Right ventricle myocardium inferior (tissue), 1 donor: Measurements from ENCODE around the gene SKOR1. TPM values are rescaled to one million over a fixed set of nuclear protein-coding genes. Genes with fewer than 3 reads are reported as not detected.

Source experiments
- ATAC-seq: fragments of 200-7000 bp; cut with Tn5 transposase; one replicate; pipeline ENCODE4 v1.9.1; 2020; ENCODE audit warnings: mild to moderate bottlenecking, moderate library complexity
- DNase-seq: peaks from one replicate; pipeline ENCODE4 v3.0.0; 2021; ENCODE audit errors: missing footprints
- intact Hi-C: fragments of 100-400 bp; cut with DNase I; formaldehyde crosslinking; loops from one replicate; pipeline ENCODE4 v1.11.0; 2022
- total RNA-seq: library from RNA; stranded (reverse); fragmentation: NEBNext Ultra II Directional; extraction: Animal tissue kit (Norgen Biotek cat#: 25700); gene quantifications from one replicate; pipeline ENCODE4 v1.2.1, GENCODE V29; 2021
- donor health status: DM: no; HTN: yes; CAD: no; lungs with severe emphysema.

The SKOR1 gene
- total RNA-seq, 1 donor from 2014 or later: not detected

DNA sequence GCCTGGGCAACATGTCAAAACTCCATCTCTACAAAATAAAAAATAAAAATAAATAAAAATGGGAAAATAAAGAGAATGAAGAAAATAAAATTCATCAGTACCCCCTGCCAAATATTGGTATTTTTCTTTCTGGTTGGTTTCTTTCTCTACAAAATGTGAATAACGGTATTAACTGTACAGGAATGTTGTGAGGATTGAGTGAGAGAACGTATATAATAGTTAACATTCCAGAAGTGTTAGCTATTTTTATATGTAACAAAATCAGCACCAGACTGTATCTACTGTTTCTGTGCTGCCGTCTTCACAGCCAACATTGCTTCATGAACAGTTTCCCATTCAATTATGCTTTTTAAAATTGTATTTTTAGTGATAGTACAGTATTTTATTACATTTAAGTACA, 40.0 kb downstream of the SKOR1 start:
- no peak for DNase-seq
- intact Hi-C loops: loop anchor here (5.0 to 10.0 kb wide), 2 partner anchors 99 to 187 kb away; partner anchors contain the start of gene PIAS1
- no peak for ATAC-seq

DNA sequence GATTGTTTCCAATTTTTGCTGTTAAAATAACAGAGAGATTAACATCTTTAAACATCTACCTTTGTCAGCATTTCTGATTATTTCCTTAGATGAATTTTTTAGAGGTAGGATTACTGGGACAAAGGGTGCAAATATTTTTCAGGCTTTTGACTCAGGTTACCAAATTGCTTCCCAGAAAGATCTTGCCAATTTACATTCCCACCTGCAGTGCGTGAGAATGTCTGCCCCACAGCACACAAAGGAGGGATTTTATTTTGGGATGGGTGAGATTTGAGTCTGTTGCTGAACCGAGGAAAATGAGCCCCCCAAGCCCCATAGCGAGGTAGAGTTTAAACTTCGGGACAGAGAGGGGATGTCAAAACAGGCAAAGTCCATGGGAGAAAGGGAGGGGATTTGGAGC, 40.5 kb downstream of the SKOR1 start:
- no peak for ATAC-seq
- intact Hi-C loops: loop anchor here (5.0 to 10.0 kb wide), 2 partner anchors 99 to 187 kb away; partner anchors contain the start of gene PIAS1
- DNase-seq: no peak

DNA sequence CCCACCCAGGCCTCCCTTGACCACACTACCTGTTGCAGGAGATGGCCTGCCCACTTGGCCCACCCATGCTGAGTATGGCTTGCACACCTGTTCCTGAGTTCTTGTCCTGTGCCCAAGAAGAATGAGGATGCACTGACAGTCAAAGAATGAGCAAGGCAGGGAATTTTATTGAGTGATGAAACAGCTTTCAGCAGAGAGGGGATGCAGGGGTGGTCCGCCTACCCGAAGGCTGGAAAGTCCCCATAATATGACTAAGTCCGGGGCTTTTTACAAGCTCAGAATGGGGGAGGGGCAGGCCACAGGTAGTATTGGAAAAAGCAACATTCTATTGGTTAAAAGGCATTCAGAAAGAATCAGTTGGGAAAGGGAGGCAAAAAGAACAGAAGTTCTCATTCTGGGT, 44.4 kb downstream of the SKOR1 start:
- no peak for DNase-seq
- ATAC-seq: no peak
- intact Hi-C loops: loop anchor here (5.0 to 10.0 kb wide), 2 partner anchors 95 to 183 kb away; partner anchors contain the start of gene PIAS1

DNA sequence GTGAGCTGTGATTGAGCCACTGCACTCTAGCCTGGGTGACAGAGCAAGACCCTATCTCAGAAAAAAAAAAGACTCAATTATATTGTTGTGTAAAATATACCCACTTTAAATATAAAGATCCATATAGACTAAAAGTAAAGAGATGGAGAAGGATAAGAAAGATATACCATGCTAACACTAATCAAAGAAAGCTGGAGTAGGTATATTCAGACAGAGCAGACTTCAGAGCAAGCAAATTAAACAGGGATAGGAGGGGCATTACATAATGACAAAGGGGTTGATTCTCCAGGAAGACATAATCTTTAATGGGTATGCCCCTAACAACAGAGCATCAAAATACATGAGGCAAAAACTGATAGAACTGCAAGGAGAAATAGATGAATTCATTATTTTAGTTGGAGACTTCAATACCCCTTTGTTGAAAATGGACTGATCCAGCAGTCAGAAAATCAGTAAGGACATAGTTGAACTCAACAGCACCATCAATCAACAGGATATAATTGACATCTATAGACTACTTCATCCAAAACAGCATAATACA, 45.6 kb downstream of the SKOR1 start:
- intact Hi-C loops: no loop called here
- ATAC-seq: no peak

DNA sequence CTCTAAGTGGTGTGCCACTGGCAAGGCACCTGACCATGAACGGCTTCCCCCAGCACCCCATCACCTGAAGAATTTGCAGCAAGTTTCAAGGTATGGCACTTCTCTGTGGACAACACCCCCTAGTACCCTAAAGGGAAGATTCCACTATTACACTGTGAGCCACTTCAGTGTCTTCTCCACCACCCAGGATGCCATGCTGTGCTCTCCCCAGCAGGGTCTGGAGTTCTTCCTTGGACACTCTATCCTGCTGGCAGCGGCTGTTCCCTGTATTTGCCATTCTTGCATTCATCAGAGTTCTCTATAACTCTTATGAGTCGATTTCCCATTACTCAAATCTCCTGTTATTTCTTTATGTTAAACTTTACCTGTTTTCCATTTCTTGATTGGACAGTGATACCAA, 48.5 kb downstream of the SKOR1 start:
- ATAC-seq (no peak), DNase-seq (no peak)

More for the DNA sequence above, 45.6 kb downstream of the SKOR1 start:
- DNase-seq: no peak

DNA sequence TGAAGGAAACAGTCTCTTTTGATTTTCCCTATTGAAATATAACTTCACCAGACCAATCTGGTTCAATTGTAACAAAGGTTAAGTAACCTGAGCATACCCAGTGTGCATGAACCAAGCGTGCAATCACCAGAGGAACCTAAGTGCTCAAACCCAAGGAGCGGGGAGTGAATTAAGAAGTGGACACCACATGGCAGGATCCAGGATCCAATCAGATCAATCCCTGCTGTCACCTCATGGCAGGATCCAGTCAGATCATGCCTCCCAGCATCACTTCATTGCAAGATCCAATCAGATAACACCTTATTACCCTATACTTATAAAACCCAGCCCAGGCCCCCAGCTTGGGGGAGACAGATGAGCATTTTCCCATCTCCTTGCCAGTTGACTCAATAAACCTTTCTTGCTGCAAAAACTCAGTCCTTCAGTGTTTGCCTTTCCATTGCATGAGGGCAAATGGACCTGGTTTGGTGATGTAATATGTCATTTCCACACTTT, 53.5 kb downstream of the SKOR1 start:
- DNase-seq (no peak), ATAC-seq (no peak)
- intact Hi-C loops: no loop called here

More for the DNA sequence above, 48.5 kb downstream of the SKOR1 start:
- intact Hi-C loops: no loop called here

DNA sequence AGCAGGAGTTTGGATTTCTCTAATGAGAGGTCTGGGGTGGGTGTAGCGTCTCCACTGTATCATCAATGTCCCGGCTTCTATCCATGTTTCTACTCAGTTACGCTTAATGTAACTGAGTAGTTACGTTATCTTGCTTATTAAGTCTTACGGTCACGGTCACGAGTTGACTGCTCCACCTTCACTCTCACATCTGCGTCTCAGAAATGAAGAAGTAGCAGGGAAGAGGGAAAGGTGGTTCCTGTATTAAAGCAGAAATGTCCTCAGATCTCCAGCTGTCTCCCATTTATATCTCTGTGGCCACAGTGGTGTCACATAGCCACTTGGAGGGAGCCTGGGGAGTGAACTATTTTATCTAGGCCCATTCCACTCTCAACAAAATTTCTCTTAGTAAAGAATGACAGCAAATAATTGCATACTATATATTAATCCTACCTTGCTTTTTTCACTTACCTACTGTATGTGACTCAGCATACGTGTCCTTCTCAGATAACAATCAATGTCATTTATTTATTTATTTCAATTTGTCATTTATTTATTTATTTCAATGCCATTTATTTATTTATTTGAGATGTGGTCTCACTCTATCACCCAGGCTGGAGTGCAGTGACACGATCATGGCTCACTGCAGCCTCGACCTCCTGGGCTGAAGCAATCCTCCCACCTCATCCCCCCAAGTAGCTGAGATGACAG, 54.3 kb downstream of the SKOR1 start:
- no peak for DNase-seq
- no peak for ATAC-seq
- intact Hi-C loops: no loop called here

DNA sequence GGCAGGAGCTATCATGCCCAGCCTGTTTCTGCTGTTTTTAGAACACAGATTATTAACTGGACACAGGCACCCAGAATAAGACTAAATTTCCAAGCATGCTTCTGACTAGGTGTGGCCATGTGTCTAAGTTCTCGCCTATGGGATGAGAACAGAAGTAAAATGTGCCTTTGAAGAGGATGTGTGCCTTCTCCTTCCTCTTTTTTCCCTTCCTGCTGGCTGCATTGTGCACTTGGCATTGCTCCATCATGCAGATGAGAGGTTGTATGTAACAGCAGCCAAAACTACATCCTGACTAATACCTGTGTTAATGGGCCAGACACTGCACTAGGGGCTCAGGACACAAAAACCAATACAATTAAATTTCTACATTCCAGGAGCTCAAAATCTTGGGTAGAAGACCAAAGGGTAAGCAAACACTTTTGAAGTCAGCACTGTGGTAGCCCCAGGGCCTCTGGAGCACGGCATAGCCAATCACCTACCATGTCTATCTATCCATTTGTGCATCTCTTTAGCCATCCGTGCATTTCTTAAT, 55.4 kb downstream of the SKOR1 start:
- intact Hi-C loops: no loop called here
- ATAC-seq (no peak), DNase-seq (peak; percentile 79)

DNA sequence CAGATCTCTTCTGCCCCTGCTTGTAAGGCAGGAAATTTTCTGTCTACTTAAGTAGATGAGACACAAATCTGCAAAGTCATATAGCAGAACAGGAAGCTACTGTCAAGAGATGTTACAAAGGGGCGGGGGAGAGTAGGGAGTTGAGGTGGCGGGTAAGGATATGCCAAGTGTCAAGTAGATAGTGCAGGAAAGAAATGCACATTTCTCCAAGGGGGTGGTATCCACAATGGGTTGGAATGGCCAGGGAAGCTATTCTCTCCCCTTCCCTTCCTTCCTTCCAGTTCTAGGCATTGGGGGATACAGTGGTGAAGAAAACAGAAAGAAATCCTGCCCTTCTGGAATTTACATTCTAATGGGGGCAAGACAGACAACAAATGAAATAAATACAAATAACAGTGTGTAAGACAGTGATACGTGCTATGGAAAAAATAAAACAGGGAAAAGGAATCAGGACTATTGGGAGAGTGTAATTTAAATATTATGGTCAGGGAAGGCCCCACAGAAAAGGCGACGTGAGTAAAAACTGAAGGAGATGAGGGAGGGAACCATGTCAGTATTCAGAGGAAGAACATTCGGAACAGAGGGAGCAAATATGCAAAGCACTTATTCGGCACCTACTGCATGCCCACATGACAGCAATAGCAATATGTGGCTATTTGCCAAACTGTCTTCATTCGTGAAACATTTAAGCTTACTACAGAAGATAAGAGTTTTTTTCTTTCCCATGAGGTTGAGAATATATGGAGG, 57.4 kb downstream of the SKOR1 start:
- DNase-seq: no peak
- ATAC-seq: no peak
- intact Hi-C loops: no loop called here

DNA sequence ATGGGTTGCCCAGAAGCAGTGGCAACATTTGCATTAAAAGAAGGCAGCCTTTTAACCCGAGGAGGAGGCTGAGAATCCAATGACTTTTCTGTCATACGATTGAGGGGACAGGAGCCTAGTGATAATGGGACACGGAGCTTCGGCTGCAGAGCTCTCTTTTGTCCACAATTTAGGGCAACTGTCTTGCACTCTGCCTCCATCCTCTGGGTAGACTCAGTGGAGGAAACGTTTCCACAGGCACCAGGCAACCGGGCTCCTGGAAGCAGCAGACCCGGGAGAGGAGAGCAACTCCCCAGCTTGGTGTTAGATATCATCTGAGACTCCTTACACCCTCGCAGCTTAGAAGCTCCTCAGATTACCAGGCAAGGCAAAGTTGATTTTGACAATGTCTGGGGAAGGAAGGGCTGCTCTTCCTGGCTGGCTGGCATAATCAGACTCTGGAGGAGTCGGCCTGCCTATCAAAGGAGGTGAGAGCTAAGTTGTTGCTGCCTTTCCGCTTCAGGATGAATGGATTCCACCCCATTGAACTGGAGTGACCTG, 58.0 kb downstream of the SKOR1 start:
- intact Hi-C loops: no loop called here
- no peak for ATAC-seq

DNA sequence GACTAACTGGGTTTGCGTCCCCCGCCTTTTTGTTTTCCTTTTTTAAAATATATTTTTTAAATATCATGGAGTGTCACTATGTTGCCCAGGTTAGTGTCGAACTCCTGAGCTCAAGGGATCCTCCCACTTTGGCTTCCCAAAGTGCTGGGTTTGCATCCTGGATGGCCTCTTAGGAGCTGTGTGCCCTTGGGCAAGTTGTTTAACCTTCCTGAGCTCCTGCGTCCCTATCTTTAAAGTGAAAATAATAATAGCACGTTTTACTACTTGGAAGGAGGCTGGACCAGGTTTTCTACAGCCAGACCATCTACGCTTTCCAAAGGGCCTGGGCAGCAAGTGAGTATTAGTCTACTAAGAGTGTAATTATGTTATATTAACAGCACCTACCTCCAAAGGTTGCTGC, 58.7 kb downstream of the SKOR1 start:
- no peak for ATAC-seq
- intact Hi-C loops: no loop called here
- DNase-seq: no peak

More for the DNA sequence above, 58.0 kb downstream of the SKOR1 start:
- no peak for DNase-seq

Other genes starting within 250 kb of the SKOR1 start
- not detected for gene RNU6-1, start 14.5 kb downstream of the SKOR1 start, total RNA-seq
- gene PIAS1, start 228.8 kb downstream of the SKOR1 start, total RNA-seq: 26.1 TPM